SK-N-MC (cell line): ENCODE results near the gene CLSTN2.

ENCODE experiments used
- EZH2 ChIP-seq: fragments of 200-600 bp; sonication (generic); IDR thresholded peaks from one replicate; pipeline ENCODE4 v1.6.1; 2017; ENCODE audit warnings: antibody characterized with exemption
- FOXP2 ChIP-seq: optimal IDR thresholded peaks from 2 replicates; pipeline ENCODE3; 2011; ENCODE audit warnings: mild to moderate bottlenecking, moderate library complexity; ENCODE audit not compliant: insufficient read depth; ENCODE audit errors: extremely low read length, control extremely low read depth
- POLR2AphosphoS5 ChIP-seq: IDR thresholded peaks from 2 replicates; pipeline ENCODE4 v1.6.1; 2012; ENCODE audit warnings: mild to moderate bottlenecking, low read depth, low read length, borderline replicate concordance

DNA sequence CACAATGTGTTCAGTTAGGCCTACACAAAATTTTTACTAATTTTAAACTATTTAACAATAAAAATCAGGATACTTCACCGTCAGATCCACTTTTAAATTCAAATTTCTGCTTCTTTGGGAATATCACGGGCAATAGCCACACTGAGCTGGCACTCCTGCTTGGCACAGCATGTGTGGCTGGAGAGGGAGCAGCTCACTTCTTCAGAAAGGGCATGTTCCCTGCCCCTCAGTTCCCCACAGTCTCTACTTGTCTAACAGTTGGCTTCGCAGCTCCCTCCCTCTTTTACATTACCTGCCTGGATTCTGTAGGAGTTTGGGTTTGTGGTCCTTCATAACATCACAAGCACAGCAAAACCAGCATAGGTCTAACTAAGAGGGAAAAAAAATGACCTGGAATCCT is 666.9 kb downstream of the CLSTN2 start:
- TF ChIP-seq POLR2AphosphoS5 (no peak), EZH2 (no peak), FOXP2 (no peak)
